Gastrocnemius medialis (tissue), 4 donors: ENCODE measurements around the gene ITPKB.

ENCODE experiments used
- CTCF ChIP-seq, 5 experiments: fragments of 450-650 bp in 3 of 5; fragments of 200-600 bp in 2 of 5; sonication (generic) in 2 of 5; IDR thresholded peaks in 4 of 5; conservative IDR thresholded peaks in 1 of 5; 1 replicate in 4 of 5; 2 replicates in 1 of 5; pipeline ENCODE4 v1.5.1; 2016 to 2019; ENCODE audit warnings: antibody characterized with exemption in 5 of 5, mild to moderate bottlenecking in 3 of 5, moderate library complexity in 3 of 5
- POLR2A ChIP-seq, 2 donors: fragments of 450-650 bp; IDR thresholded peaks; one replicate each; pipeline ENCODE4 v1.6.1; 2017; ENCODE audit warnings: antibody characterized with exemption in 2 of 2, mild to moderate bottlenecking in 2 of 2, moderate library complexity in 2 of 2

- no peak for TF ChIP-seq CTCF (IDR thresholded peaks at IDR 0.05 in 4 of 5, conservative IDR thresholded peaks at IDR 0.05 in 1 of 5)
- TF ChIP-seq POLR2A (IDR thresholded peaks at IDR 0.05): no peak
Measured at GRCh38 chr1:226676381-226676780, 62.7 kb downstream of the ITPKB start.
